Kidney (tissue), 14 donors: ENCODE data around the gene ARMH3. TPM values are rescaled to one million over a fixed set of nuclear protein-coding genes. Genes with fewer than 3 reads are reported as not detected.

Experiments used
- DNase-seq, 5 donors: peaks; one replicate each; pipeline ENCODE4 v3.0.0-alpha.2; 2013 to 2020
- FAIRE-seq: peaks from 2 replicates; lab custom pipeline; 2012; peaks lifted over from hg19 to GRCh38; lab: Jason Lieb, UNC
- H3K27ac ChIP-seq, 2 donors: one replicate each; pipeline ENCODE4 v1.7.0; 2013; ENCODE audit warnings: low read depth in 2 of 2, low read length in 2 of 2, inconsistent platforms in 1 of 2
- H3K27me3 ChIP-seq: one replicate; pipeline ENCODE4 v1.7.1; 2013; ENCODE audit warnings: low read length, inconsistent platforms; ENCODE audit not compliant: control insufficient read depth, insufficient read depth
- H3K36me3 ChIP-seq, 3 donors: one replicate each; pipeline versions ENCODE4 v1.7.0 to v1.7.1; 2013; ENCODE audit warnings: low read length in 3 of 3, control low read depth in 1 of 3, inconsistent platforms in 1 of 3; ENCODE audit not compliant: insufficient read depth in 3 of 3, control insufficient read depth in 2 of 3
- H3K4me1 ChIP-seq, 3 donors: one replicate each; pipeline versions ENCODE4 v1.7.0 to v1.7.1; 2013; ENCODE audit warnings: low read length in 3 of 3, inconsistent platforms in 1 of 3, low read depth in 1 of 3; ENCODE audit not compliant: control insufficient read depth in 2 of 3, insufficient read depth in 2 of 3
- H3K4me3 ChIP-seq, 3 donors: one replicate each; pipeline versions ENCODE4 v1.7.0 to v1.8.1; 2013; ENCODE audit warnings: low read length in 3 of 3, control low read depth in 1 of 3, inconsistent platforms in 1 of 3
- H3K9ac ChIP-seq, 3 donors: one replicate each; pipeline versions ENCODE4 v1.7.0 to v1.7.1; 2013; ENCODE audit warnings: low read length in 3 of 3, control low read depth in 1 of 3, inconsistent platforms in 1 of 3
- H3K9me3 ChIP-seq, 3 donors: one replicate each; pipeline versions ENCODE4 v1.7.0 to v1.7.1; 2013; ENCODE audit warnings: low read length in 3 of 3, control low read depth in 1 of 3, inconsistent platforms in 1 of 3; ENCODE audit not compliant: control insufficient read depth in 2 of 3, insufficient read depth in 1 of 3
- intact Hi-C: fragments of 100-400 bp; cut with DNase I; formaldehyde crosslinking; loops from one replicate; pipeline ENCODE4 v1.11.1; 2022
- polyA plus RNA-seq: library from polyadenylated mRNA; stranded (reverse); fragments of 350-450 nt; fragmentation: Illumina TruSeq; extraction: RNeasy Lipid Tissue Mini Kit (QIAGEN cat#74804); gene quantifications from one replicate; pipeline ENCODE4 v1.2.3, GENCODE V29; 2014; ENCODE audit warnings: low read depth, low replicate concordance; ENCODE audit not compliant: insufficient read depth
- total RNA-seq: library from RNA; stranded (reverse); fragmentation: NEBNext Ultra II Directional; extraction: Animal tissue kit (Norgen Biotek cat#: 25700); gene quantifications from one replicate; pipeline ENCODE4 v1.2.1, GENCODE V29; 2021
- TF ChIP-seq, protein P1 (sequence below): IDR thresholded peaks from 3 replicates; pipeline ENCODE4 v1.5.1; 2012; ENCODE audit warnings: mild to moderate bottlenecking, moderate library complexity, borderline replicate concordance; ENCODE audit not compliant: insufficient read depth; ENCODE audit errors: extremely low read depth
- donor health status: control.
- donor health status: control.
- donor health status: control.
- donor health status: control.
- donor health status: control.
- donor health status: DM: yes; HTN: yes; CAD: no.
- donor health status: Normal renal cell carcinoma (clear cell type).

Gene ARMH3
- total and polyA plus RNA-seq, 2 donors from 2014 or later: 14.0 to 26.1 TPM

DNA sequence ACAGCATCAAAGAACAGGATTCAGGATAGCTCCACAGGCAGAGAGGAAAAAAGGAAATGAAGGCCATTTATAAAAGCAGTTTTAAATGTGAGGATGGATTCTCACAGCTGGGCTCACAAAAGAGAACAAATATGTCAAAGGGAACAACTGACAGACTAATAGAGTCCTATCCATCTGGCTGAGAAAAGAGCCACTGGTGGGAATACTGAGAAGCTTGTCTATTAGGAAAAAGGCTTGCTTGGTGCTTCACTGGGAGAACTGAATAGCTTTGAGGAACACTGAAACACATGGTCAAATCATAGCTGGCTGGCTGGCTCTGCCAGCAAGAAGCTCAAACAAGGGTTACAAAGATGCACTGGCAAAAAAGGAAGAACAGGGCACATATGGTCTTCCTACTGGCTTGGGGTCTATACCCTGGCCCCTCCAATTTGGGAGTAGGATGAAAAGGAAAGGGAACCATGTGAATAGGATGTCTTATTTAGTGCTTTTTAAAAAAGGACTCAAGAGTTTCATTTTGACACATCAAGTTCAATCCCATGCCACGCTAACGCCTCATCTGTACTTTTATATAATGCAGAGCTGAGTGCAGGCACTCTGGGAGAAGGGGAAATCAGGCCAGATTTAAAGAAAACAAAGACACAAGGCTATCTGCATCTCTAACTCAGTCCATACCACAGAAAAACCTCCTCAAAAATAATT lies 167.6 kb downstream of the ARMH3 start:
- H3K27ac ChIP-seq: no peak overlapping the region
- no peak overlapping the region for H3K9ac ChIP-seq
- no peaks in the 10 kb centered on the region for H3K27me3 ChIP-seq
- DNase-seq: no peak
- H3K36me3 ChIP-seq: peaks cover 0 to 6% (median 0%) of the 10 kb centered on the region in 3 donors
- no peak overlapping the region for H3K4me3 ChIP-seq
- intact Hi-C loops: no loop called here
- H3K4me1 ChIP-seq: peaks cover 0 to under 1% (median 0%) of the 10 kb centered on the region in 3 donors
- FAIRE-seq: no peak
- TF ChIP-seq, protein P1, sequence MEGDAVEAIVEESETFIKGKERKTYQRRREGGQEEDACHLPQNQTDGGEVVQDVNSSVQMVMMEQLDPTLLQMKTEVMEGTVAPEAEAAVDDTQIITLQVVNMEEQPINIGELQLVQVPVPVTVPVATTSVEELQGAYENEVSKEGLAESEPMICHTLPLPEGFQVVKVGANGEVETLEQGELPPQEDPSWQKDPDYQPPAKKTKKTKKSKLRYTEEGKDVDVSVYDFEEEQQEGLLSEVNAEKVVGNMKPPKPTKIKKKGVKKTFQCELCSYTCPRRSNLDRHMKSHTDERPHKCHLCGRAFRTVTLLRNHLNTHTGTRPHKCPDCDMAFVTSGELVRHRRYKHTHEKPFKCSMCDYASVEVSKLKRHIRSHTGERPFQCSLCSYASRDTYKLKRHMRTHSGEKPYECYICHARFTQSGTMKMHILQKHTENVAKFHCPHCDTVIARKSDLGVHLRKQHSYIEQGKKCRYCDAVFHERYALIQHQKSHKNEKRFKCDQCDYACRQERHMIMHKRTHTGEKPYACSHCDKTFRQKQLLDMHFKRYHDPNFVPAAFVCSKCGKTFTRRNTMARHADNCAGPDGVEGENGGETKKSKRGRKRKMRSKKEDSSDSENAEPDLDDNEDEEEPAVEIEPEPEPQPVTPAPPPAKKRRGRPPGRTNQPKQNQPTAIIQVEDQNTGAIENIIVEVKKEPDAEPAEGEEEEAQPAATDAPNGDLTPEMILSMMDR: no peak
- H3K9me3 ChIP-seq: no peaks in the 10 kb centered on the region

GRCh38 chr10:101887775-101888174 lies 168.2 kb downstream of the ARMH3 start:
- H3K4me1 ChIP-seq: no peaks in the 10 kb centered on the region
- H3K27me3 ChIP-seq: no peaks in the 10 kb centered on the region
- H3K4me3 ChIP-seq: no peak overlapping the region
- peaks cover 0 to 6% (median 0%) of the 10 kb centered on the region in 3 donors for H3K36me3 ChIP-seq
- no peaks in the 10 kb centered on the region for H3K9me3 ChIP-seq
- intact Hi-C loops: no loop called here
- TF ChIP-seq, protein P1: no peak
- no peak overlapping the region for H3K9ac ChIP-seq
- H3K27ac ChIP-seq: no peak overlapping the region
- DNase-seq (no peak), FAIRE-seq (no peak)

DNA sequence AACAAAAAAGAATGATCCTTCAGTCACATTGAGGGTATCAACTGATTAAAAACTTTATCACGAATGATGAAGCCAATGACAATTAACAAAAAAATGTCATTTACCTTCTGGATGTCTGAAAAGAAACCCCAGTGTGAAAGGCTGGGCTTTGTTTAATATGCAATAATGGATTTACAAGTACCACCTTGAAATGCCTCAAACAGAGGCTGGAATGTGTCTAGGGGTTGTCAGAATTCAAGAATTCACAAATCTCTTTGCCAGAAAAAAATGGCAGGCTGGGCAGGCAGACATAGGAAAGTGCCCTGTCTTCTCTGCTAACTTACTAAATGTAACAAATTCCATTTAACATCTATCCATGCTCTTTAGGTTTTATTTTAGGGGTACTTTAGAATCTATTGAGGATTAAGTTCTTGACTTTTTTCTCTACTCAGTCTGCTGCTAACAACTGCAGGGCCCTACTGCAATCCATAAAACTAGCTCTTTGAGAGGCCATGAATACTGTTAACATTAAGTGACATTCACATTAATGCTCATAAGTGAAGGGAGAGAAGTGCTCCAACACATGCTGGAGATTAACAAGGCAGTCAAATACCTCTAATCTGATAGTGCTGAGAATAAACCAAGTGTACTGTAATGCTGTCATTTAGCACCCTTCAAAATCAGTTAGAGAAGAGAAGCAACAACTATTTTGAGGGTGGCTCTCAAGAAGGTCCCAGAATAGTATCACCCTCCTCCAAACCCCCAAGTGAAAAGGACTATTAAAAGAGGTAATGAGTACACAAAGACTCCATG lies 169.3 kb downstream of the ARMH3 start:
- no peak for DNase-seq
- intact Hi-C loops: no loop called here

More for the DNA sequence above, 169.3 kb downstream of the ARMH3 start:
- FAIRE-seq: no peak
- H3K36me3 ChIP-seq: peaks cover 0 to 6% (median 0%) of the 10 kb centered on the region in 3 donors
- TF ChIP-seq, protein P1: no peak
- H3K4me3 ChIP-seq: no peak overlapping the region
- H3K27ac ChIP-seq: no peak overlapping the region
- no peaks in the 10 kb centered on the region for H3K4me1 ChIP-seq
- no peaks in the 10 kb centered on the region for H3K9me3 ChIP-seq
- H3K9ac ChIP-seq: no peak overlapping the region
- no peaks in the 10 kb centered on the region for H3K27me3 ChIP-seq
